ENCODE data around the gene TAB2.

- no peak for TF ChIP-seq CTCF (IDR thresholded peaks at IDR 0.05; ENCODE audit: low read depth, low read length)
- TF ChIP-seq EZH2phosphoT487 (IDR thresholded peaks at IDR 0.05; ENCODE audit: low read depth) = no peak
Measured at GRCh38 chr6:149328083-149328482, 10.6 kb downstream of the TAB2 start.
